ENCODE data around the gene FRMPD1. TPM values are rescaled to one million over a fixed set of nuclear protein-coding genes. Genes with fewer than 3 reads are reported as not detected.

The FRMPD1 gene
- total RNA-seq, 1 donor from 2014 or later, result not detected

DNA sequence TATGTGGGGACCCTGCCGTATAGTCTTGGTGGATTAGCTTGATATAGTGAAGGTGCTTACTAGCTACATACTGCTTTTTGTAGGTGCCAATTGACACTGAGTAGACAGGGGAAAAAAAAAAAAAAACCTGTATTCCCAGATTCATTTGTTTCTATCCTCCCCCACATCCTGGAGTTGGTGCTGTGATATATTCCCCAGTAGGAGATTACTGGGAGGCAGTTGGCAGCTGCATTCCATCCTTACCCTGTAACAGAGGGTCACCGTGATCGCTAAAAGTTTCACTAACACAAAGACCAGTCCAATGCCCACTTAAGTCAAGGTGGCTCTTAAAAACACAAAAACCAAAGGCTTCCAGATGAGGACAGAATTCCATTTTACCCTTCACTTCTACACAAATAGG, 30.9 kb upstream of the FRMPD1 start:
- TF ChIP-seq, protein P1, sequence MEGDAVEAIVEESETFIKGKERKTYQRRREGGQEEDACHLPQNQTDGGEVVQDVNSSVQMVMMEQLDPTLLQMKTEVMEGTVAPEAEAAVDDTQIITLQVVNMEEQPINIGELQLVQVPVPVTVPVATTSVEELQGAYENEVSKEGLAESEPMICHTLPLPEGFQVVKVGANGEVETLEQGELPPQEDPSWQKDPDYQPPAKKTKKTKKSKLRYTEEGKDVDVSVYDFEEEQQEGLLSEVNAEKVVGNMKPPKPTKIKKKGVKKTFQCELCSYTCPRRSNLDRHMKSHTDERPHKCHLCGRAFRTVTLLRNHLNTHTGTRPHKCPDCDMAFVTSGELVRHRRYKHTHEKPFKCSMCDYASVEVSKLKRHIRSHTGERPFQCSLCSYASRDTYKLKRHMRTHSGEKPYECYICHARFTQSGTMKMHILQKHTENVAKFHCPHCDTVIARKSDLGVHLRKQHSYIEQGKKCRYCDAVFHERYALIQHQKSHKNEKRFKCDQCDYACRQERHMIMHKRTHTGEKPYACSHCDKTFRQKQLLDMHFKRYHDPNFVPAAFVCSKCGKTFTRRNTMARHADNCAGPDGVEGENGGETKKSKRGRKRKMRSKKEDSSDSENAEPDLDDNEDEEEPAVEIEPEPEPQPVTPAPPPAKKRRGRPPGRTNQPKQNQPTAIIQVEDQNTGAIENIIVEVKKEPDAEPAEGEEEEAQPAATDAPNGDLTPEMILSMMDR (IDR thresholded peaks at IDR 0.05), result no peak
- no peaks in the 10 kb centered on the region for H3K36me3 ChIP-seq
- H3K27ac ChIP-seq, result no peak overlapping the region
- no peaks in the 10 kb centered on the region for H3K27me3 ChIP-seq
- no peaks in the 10 kb centered on the region for H3K9me3 ChIP-seq
- H3K4me3 ChIP-seq, result no peak overlapping the region
- no peaks in the 10 kb centered on the region for H3K4me1 ChIP-seq
- intact Hi-C loops (cut with DNase I), result no loop called here
- no peak for ATAC-seq
- no peak for DNase-seq

GRCh38 chr9:37620396-37620795, 30.4 kb upstream of the FRMPD1 start:
- TF ChIP-seq, protein P1 (IDR thresholded peaks at IDR 0.05), result no peak
- Histone ChIP-seq H3K4me1 (no peaks in the 10 kb centered on the region), H3K4me3 (no peak overlapping the region), H3K27me3 (no peaks in the 10 kb centered on the region), H3K9me3 (no peaks in the 10 kb centered on the region), H3K36me3 (no peaks in the 10 kb centered on the region), H3K27ac (no peak overlapping the region)
- DNase-seq (no peak), ATAC-seq (no peak)
- intact Hi-C loops (cut with DNase I), result no loop called here

DNA sequence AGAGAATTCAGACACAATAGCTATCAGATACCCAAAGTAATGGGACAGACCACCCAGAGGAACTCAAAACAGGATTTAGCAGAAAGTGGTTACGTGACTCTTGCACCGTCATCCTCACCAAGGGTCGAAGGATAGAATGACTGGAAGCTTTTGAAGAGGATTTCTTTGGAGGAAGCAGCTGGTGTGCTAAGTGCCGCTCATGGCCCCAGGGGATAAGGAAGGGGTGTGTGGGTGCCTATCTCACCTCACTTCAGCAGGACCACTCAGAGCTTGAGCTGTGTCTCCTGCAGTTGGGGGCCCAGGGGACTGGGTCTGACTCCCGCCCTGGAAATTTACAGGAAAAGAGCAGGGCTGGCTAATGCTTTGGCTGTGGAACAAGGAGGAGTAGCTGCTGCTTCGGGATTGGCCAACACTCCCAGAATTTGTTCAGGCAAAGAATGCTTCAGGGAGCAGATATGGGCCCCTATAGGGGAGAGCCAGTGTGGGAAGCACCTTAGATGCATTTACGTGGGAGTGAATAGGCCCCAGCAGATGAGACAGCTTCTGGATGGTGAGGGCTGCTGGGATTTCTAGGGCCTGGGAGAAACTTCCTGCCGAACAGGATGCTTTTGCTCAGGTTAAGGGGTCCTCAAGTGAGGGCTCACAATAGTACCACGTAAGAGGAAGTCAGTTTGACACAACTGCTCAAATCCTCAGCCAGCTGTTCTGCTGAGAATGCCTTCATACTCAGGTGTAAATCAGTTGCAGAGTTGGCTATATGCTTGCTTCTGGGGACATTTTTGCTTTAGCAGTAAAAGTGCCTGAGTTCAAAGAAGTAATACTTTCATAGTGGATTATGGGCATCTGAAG, 29.3 kb upstream of the FRMPD1 start:
- no peak for DNase-seq
- H3K27ac ChIP-seq, result no peak overlapping the region
- H3K4me3 ChIP-seq, result no peak overlapping the region
- no peak for ATAC-seq
- intact Hi-C loops (cut with DNase I), result no loop called here
- no peaks in the 10 kb centered on the region for H3K9me3 ChIP-seq
- TF ChIP-seq, protein P1 (IDR thresholded peaks at IDR 0.05), result no peak
- H3K27me3 ChIP-seq, result no peaks in the 10 kb centered on the region
- H3K36me3 ChIP-seq, result no peaks in the 10 kb centered on the region
- no peaks in the 10 kb centered on the region for H3K4me1 ChIP-seq

DNA sequence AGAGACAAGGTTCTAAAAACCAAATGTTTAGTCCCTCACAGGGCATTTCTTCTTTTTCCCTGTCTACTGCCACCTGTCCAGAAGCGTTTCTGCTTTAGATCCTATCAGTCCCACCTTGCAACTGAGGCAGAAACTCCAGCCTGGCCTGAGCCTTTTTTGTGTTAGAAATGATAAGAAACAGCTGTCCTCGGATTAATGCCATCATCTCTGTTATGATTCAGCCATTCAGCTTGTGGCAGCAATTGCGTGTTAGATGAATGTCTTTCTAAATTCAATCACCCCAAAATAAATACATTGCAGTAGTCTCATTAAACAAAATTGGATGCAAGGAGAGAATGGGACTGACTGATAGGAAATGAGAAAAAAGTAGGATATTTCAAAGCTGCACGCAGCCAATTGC, 28.3 kb upstream of the FRMPD1 start:
- TF ChIP-seq, protein P1 (IDR thresholded peaks at IDR 0.05), result no peak
- no peaks in the 10 kb centered on the region for H3K9me3 ChIP-seq
- intact Hi-C loops (cut with DNase I), result no loop called here
- no peak for DNase-seq
- H3K27ac ChIP-seq, result no peak overlapping the region
- no peak for ATAC-seq
- H3K4me1 ChIP-seq, result no peaks in the 10 kb centered on the region
- H3K27me3 ChIP-seq, result no peaks in the 10 kb centered on the region
- no peak overlapping the region for H3K4me3 ChIP-seq
- H3K36me3 ChIP-seq, result no peaks in the 10 kb centered on the region

DNA sequence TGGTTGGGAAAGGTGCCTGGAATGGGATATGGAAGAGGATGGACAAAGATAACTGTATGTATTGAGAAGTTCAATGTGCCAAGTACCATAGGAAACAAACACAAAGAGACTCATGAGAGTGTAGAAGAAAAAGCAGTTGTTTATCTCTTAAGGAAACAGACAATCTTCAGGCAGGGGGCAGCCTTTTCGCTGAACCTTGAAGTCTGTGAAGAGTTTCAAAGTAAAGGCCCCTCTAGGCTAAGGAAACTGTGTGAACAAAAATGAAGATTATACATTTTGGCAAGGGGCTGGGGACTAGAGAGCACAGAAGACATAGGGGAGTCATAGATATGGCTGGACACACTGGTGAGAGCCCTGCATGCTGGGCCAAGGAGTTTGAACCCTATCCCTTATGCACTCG, 27.5 kb upstream of the FRMPD1 start:
- intact Hi-C loops (cut with DNase I), result no loop called here
- H3K9me3 ChIP-seq, result no peaks in the 10 kb centered on the region
- no peak overlapping the region for H3K27ac ChIP-seq
- no peak for DNase-seq
- no peak overlapping the region for H3K4me3 ChIP-seq
- ATAC-seq, result no peak
- H3K36me3 ChIP-seq, result no peaks in the 10 kb centered on the region
- TF ChIP-seq, protein P1 (IDR thresholded peaks at IDR 0.05), result no peak
- H3K4me1 ChIP-seq, result no peaks in the 10 kb centered on the region
- H3K27me3 ChIP-seq, result no peaks in the 10 kb centered on the region

Data from upper lobe of right lung (tissue), 1 donor.